Activated naive CD8-positive, alpha-beta T cell treated with anti-CD3 and anti-CD28 coated beads, Interleukin-2, amount 10 ng/mL, durations not matched to agents 7 days and 5 days (primary cell): ENCODE data around the gene CLEC1B. TPM values are rescaled to one million over a fixed set of nuclear protein-coding genes. Genes with fewer than 3 reads are reported as not detected.
"Not testable (repeated sequence)": the region's sequence is repeated elsewhere in the genome, so short reads cannot be mapped to it uniquely, and the experiment has no call there.

Source experiments
- ATAC-seq: fragments of 150-1000 bp; cut with Tn5 transposase; one replicate; pipeline ENCODE4 v1.10.0; 2021; ENCODE audit warnings: low read depth, moderate library complexity
- POLR2A ChIA-PET: fragments of 350-600 bp; sonication (Branson Sonifier 250); formaldehyde crosslinking; loops from one replicate; lab custom pipeline; 2021; ENCODE audit warnings: antibody characterized with exemption; lab: Charles Lee
- DNase-seq: peaks from one replicate; pipeline ENCODE4 v3.0.0; 2021
- H3K27ac Mint-ChIP-seq: one replicate; pipeline ENCODE4 v1.8.0; 2022; ENCODE audit warnings: mild to moderate bottlenecking, mixed read lengths
- H3K27me3 Mint-ChIP-seq: one replicate; pipeline ENCODE4 v1.8.0; 2022; ENCODE audit warnings: mild to moderate bottlenecking, moderate library complexity, mixed read lengths
- H3K36me3 Mint-ChIP-seq: one replicate; pipeline ENCODE4 v1.8.0; 2021; ENCODE audit warnings: mild to moderate bottlenecking, mixed read lengths
- H3K4me1 Mint-ChIP-seq: one replicate; pipeline ENCODE4 v1.8.0; 2021; ENCODE audit warnings: mixed read lengths
- H3K4me3 Mint-ChIP-seq: one replicate; pipeline ENCODE4 v1.8.0; 2022; ENCODE audit warnings: mild to moderate bottlenecking, moderate library complexity, mixed read lengths
- H3K9me3 Mint-ChIP-seq: one replicate; pipeline ENCODE4 v1.8.0; 2021; ENCODE audit warnings: mixed read lengths
- total RNA-seq, 2 experiments: library from RNA; stranded (reverse); gene quantifications; one replicate each; pipeline ENCODE4 v1.2.3, GENCODE V29; 2021

Gene CLEC1B
- not detected for total RNA-seq

- no peak within 1 kb of the TSS for H3K27ac Mint-ChIP-seq
- no peak for DNase-seq
- no peak for ATAC-seq
- no peaks in the 10 kb centered on the region for H3K4me1 Mint-ChIP-seq
- POLR2A ChIA-PET, result no interaction called here
- peaks cover 32% of the 10 kb centered on the region for H3K27me3 Mint-ChIP-seq
- no peaks in the 10 kb centered on the region for H3K9me3 Mint-ChIP-seq
- no peak within 1 kb of the TSS for H3K4me3 Mint-ChIP-seq
- H3K36me3 Mint-ChIP-seq, result peaks cover 2% of the 10 kb centered on the region
Observed at GRCh38 chr12:9999016-9999415, at the start of gene CLEC1B. Gene CLEC1B, minus strand, starts transcription at chr12:9999121. Its CDS starts 21 bp downstream, at chr12:9999100.

DNA sequence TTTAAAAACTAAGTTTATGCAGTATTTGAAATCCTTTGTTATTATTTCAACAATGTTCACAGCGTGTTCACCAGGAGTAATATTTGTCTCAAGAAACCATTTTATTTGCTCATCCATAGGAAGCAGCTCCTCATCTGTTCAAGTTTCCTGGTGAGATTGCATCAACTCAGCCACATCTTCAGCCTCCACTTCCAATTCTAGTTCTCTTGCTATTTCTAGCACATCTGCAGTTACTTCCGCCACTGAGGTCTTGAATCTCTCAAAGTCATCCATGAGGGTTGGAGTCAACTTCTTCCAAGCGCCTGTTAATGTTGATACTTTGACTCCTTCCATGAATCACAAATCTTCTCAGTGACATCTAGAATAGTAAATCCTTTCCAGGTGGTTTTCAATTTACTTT, 49.6 kb upstream of the CLEC1B start:
- Mint-ChIP-seq H3K4me1 (peaks cover 7% of the 10 kb centered on the region), H3K9me3 (peaks cover 4% of the 10 kb centered on the region), H3K36me3 (no peaks in the 10 kb centered on the region), H3K27me3 (peaks cover 24% of the 10 kb centered on the region), H3K4me3 (no peak overlapping the region), H3K27ac (no peak overlapping the region)
- ATAC-seq (no peak), DNase-seq (no peak)
- POLR2A ChIA-PET, result no interaction called here

DNA sequence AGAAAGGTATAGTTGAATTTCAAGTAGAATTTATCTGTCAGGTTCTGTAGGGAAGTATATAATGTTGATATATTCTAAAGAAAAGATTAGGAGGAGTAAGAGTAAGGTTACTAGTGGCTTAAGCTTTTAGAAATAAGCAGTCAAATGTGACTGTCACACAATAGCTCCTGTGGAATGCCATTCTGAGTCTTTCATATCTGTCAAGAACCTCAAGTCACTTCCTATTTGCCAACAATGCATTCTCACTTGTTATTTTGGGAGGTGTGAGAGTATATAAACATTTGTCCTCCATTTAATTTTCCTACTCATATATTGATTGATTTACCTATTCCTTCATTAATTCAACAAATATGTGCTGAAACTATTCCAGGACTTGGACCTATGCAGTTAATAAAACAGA, 43.2 kb upstream of the CLEC1B start:
- ATAC-seq (no peak), DNase-seq (no peak)
- POLR2A ChIA-PET, result no interaction called here
- no peaks in the 10 kb centered on the region for H3K36me3 Mint-ChIP-seq
- no peak overlapping the region for H3K27ac Mint-ChIP-seq
- no peak overlapping the region for H3K4me3 Mint-ChIP-seq
- no peaks in the 10 kb centered on the region for H3K4me1 Mint-ChIP-seq
- H3K9me3 Mint-ChIP-seq, result no peaks in the 10 kb centered on the region
- peaks cover 48% of the 10 kb centered on the region for H3K27me3 Mint-ChIP-seq

DNA sequence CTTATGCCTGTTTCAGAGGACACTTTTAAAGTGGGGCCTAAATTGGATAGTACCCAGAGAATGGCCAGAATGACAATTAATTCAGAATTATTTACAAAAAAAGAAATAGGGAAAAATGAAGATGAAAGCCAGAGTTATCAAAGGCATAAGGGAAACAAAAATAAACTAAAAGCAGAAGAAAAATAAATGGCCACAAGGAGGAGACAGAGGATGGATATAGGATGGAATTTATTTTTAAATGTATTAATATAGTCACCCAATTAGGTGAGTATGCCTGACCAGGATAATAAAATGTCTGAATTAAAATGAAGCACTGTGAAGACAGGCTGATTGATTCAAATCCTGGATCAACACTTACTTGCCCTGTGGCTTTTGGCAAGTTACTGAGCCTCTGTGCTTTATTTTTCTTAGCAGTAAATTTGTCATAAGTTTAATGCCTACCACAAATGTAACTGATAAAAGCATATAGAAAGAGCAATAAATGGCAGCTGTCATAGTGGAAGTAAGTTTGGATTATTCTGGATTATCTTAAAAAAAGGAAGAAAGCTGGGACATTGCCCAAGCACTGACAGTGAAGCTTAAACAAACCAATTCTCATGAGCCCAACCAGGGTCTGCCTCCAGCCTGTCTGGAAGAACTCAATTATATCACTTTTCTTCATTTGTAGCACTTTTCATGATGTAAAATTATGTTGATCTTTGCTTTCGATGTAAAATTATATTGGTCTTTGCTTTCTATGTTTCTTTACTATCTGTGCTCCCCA, 35.0 kb upstream of the CLEC1B start:
- DNase-seq, result no peak
- peaks cover 15% of the 10 kb centered on the region for H3K27me3 Mint-ChIP-seq
- no peak overlapping the region for H3K4me3 Mint-ChIP-seq
- no peak overlapping the region for H3K27ac Mint-ChIP-seq
- H3K36me3 Mint-ChIP-seq, result no peaks in the 10 kb centered on the region
- H3K9me3 Mint-ChIP-seq, result no peaks in the 10 kb centered on the region
- POLR2A ChIA-PET, result no interaction called here
- H3K4me1 Mint-ChIP-seq, result no peaks in the 10 kb centered on the region
- no peak for ATAC-seq

- Mint-ChIP-seq H3K4me1 (no peaks in the 10 kb centered on the region), H3K4me3 (no peak overlapping the region), H3K27ac (no peak overlapping the region), H3K36me3 (no peaks in the 10 kb centered on the region), H3K27me3 (peaks cover 19% of the 10 kb centered on the region), H3K9me3 (no peaks in the 10 kb centered on the region)
- ATAC-seq, result no peak
- POLR2A ChIA-PET, result no interaction called here
- no peak for DNase-seq
Observed at GRCh38 chr12:10031771-10032175, 32.9 kb upstream of the CLEC1B start.

DNA sequence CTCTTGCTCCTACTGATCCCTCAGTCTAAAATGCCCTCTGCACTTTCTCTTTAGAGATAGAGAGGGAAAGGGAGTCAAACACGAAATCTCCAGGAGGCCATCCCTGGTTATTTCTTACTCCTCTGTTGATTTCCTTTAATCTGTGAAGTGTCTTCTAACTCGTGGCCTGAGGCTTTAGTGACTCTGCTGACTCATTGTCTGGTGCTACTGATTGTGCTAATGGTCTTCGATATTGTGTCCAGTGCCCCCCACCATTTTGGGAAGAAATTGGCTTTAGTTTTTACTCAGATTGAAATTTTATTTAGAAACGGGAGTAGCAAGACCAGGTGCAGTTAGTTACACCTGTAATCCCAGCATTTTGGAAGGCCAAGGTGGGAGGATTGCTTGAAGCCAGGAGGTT, 32.4 kb upstream of the CLEC1B start:
- POLR2A ChIA-PET, result no interaction called here
- no peak for DNase-seq
- no peaks in the 10 kb centered on the region for H3K36me3 Mint-ChIP-seq

GRCh38 chr12:10030446-10030845, 31.5 kb upstream of the CLEC1B start, which contains the start of gene CLEC9A:
Gene CLEC9A, plus strand, starts transcription at chr12:10030682. Its CDS starts 22,006 bp downstream, at chr12:10052688.
- peaks cover 2% of the 10 kb centered on the region for H3K9me3 Mint-ChIP-seq
- no peak for DNase-seq
- no peaks in the 10 kb centered on the region for H3K4me1 Mint-ChIP-seq
- no peaks in the 10 kb centered on the region for H3K36me3 Mint-ChIP-seq
- H3K27me3 Mint-ChIP-seq, result peaks cover 17% of the 10 kb centered on the region
- POLR2A ChIA-PET, result no interaction called here
- ATAC-seq, result no peak
- H3K27ac Mint-ChIP-seq, result no peak within 1 kb of the TSS
- H3K4me3 Mint-ChIP-seq, result no peak within 1 kb of the TSS

More for the DNA sequence above, 32.4 kb upstream of the CLEC1B start:
- Mint-ChIP-seq H3K27ac (no peak overlapping the region), H3K4me3 (no peak overlapping the region), H3K27me3 (peaks cover 20% of the 10 kb centered on the region), H3K4me1 (no peaks in the 10 kb centered on the region), H3K9me3 (no peaks in the 10 kb centered on the region)
- no peak for ATAC-seq

DNA sequence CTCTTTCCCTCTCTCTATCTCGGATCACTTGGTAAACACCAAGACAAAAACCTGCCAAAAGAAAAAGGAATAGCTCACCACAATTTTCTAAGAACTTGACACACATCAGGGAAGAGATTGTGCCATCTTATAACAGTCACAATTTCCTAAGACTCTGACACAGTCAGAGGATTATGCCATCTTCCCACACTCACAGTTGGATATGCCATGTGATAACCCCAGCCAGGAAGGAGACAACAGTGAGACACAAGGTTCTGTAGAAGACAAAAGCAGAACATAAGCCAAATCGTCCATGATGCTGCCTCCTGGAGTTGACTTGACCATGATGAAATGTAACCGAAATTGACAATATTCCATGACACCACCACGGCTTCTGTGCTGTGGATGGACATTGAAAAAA, 28.8 kb upstream of the CLEC1B start:
- ATAC-seq (no peak), DNase-seq (no peak)
- H3K27ac Mint-ChIP-seq, result no peak overlapping the region
- H3K4me1 Mint-ChIP-seq, result no peaks in the 10 kb centered on the region
- no peak overlapping the region for H3K4me3 Mint-ChIP-seq
- POLR2A ChIA-PET, result no interaction called here
- H3K36me3 Mint-ChIP-seq, result no peaks in the 10 kb centered on the region
- peaks cover 14% of the 10 kb centered on the region for H3K27me3 Mint-ChIP-seq
- H3K9me3 Mint-ChIP-seq, result peaks cover 2% of the 10 kb centered on the region

DNA sequence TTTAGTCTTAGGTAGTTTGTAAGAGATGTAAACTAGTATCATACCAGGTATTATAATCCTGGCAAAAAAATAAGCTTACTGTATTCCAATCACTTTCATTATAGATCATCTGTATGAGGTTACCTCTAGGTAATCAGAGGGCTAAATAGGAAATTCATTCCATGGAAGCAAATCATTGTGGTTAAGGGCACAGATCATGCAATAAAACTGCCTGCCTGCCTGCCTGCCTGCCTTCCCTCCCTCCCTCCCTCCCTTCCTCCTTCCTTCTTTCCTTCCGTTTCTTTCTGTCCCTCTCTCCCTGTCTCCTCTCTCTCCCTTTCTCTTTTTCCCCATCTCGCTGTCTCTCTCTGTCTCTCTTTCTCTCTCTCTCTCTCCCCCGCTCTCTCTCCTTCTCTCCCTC, 28.4 kb upstream of the CLEC1B start:
- H3K27me3 Mint-ChIP-seq, result peaks cover 15% of the 10 kb centered on the region
- DNase-seq (no peak), ATAC-seq (no peak)
- no peak overlapping the region for H3K4me3 Mint-ChIP-seq
- no peak overlapping the region for H3K27ac Mint-ChIP-seq
- no peaks in the 10 kb centered on the region for H3K36me3 Mint-ChIP-seq
- H3K9me3 Mint-ChIP-seq, result peaks cover 2% of the 10 kb centered on the region
- H3K4me1 Mint-ChIP-seq, result no peaks in the 10 kb centered on the region
- POLR2A ChIA-PET, result no interaction called here

- POLR2A ChIA-PET, H3K36me3 Mint-ChIP-seq, H3K27ac Mint-ChIP-seq, H3K9me3 Mint-ChIP-seq, DNase-seq, H3K4me3 Mint-ChIP-seq, H3K4me1 Mint-ChIP-seq, ATAC-seq: not testable (repeated sequence)
- H3K27me3 Mint-ChIP-seq, result peaks cover 15% of the 10 kb centered on the region
Observed at GRCh38 chr12:10026666-10027065, 27.7 kb upstream of the CLEC1B start.

DNA sequence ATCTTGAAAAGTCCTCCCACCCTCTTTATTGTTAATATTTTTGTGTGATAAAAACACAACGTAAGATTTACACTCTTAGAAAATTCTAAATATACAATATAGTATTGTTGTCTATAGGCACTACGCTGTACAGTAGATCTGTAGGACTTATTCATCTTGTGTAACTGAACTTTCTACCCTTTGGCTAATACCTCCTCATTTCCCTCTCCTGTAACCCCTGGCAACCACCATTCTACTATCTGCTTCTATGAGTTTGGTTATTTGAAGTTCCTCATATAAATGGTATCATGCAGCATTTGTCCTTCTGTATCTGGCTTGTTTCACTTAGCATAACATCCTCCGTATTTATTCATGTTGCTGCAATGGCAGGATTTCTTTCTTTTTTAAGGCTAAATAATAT, 26.3 kb upstream of the CLEC1B start:
- H3K27ac Mint-ChIP-seq, result no peak overlapping the region
- no peak overlapping the region for H3K4me3 Mint-ChIP-seq
- H3K9me3 Mint-ChIP-seq, result peaks cover 2% of the 10 kb centered on the region
- ATAC-seq, result no peak
- POLR2A ChIA-PET, result no interaction called here
- no peaks in the 10 kb centered on the region for H3K36me3 Mint-ChIP-seq
- no peaks in the 10 kb centered on the region for H3K4me1 Mint-ChIP-seq
- no peak for DNase-seq
- peaks cover 15% of the 10 kb centered on the region for H3K27me3 Mint-ChIP-seq

GRCh38 chr12:10021342-10021741, 22.4 kb upstream of the CLEC1B start:
- no peak overlapping the region for H3K27ac Mint-ChIP-seq
- ATAC-seq (no peak), DNase-seq (no peak)
- POLR2A ChIA-PET, result no interaction called here
- H3K4me3 Mint-ChIP-seq, result no peak overlapping the region
- H3K9me3 Mint-ChIP-seq, result peaks cover 2% of the 10 kb centered on the region
- no peaks in the 10 kb centered on the region for H3K36me3 Mint-ChIP-seq
- H3K4me1 Mint-ChIP-seq, result no peaks in the 10 kb centered on the region
- peaks cover 7% of the 10 kb centered on the region for H3K27me3 Mint-ChIP-seq

- no peak overlapping the region for H3K4me3 Mint-ChIP-seq
- peaks cover 27% of the 10 kb centered on the region for H3K27me3 Mint-ChIP-seq
- H3K4me1 Mint-ChIP-seq, result no peaks in the 10 kb centered on the region
- no peak for ATAC-seq
- no peak overlapping the region for H3K27ac Mint-ChIP-seq
- POLR2A ChIA-PET, result no interaction called here
- no peaks in the 10 kb centered on the region for H3K9me3 Mint-ChIP-seq
- no peak for DNase-seq
- no peaks in the 10 kb centered on the region for H3K36me3 Mint-ChIP-seq
Observed at GRCh38 chr12:10018386-10018785, 19.5 kb upstream of the CLEC1B start.

GRCh38 chr12:10016881-10017280, 18.0 kb upstream of the CLEC1B start:
- POLR2A ChIA-PET, result interaction anchor here (0.6 kb wide), 1 partner anchor 123 kb away, joined by 3 read pairs; no protein-coding TSS in a partner anchor
- Mint-ChIP-seq H3K4me3 (no peak overlapping the region), H3K36me3 (no peaks in the 10 kb centered on the region), H3K27ac (no peak overlapping the region), H3K27me3 (peaks cover 33% of the 10 kb centered on the region), H3K4me1 (no peaks in the 10 kb centered on the region), H3K9me3 (no peaks in the 10 kb centered on the region)
- DNase-seq, result no peak
- ATAC-seq, result no peak
